Prostate gland (tissue), 2 donors: Measurements from ENCODE around the gene DYNC1H1. TPM values are rescaled to one million over a fixed set of nuclear protein-coding genes. Genes with fewer than 3 reads are reported as not detected.

Experiments used
- DNase-seq: peaks from one replicate; pipeline ENCODE4 v3.0.0-alpha.2; 2019; ENCODE audit warnings: low spot score
- H3K27ac ChIP-seq, 2 donors: fragments of 200-600 bp; sonication (generic); 2 replicates each; pipeline ENCODE4 v1.5.1; 2017 to 2019
- H3K27me3 ChIP-seq: fragments of 200-600 bp; sonication (generic); replicated peaks from 2 replicates; pipeline ENCODE4 v1.5.1; 2019; ENCODE audit not compliant: insufficient read depth
- H3K36me3 ChIP-seq, 2 donors: fragments of 200-600 bp; sonication (generic); 1 replicate in 1 of 2; 2 replicates in 1 of 2; pipeline versions ENCODE4 v1.5.1 to v1.8.1; 2017 to 2019
- H3K4me1 ChIP-seq: fragments of 200-600 bp; sonication (generic); replicated peaks from 2 replicates; pipeline ENCODE4 v1.5.1; 2019
- H3K4me3 ChIP-seq, 2 donors: fragments of 200-600 bp; sonication (generic); 2 replicates each; pipeline ENCODE4 v1.5.1; 2017 to 2019
- H3K9me3 ChIP-seq: fragments of 200-600 bp; sonication (generic); 2 replicates; pipeline ENCODE4 v1.5.1; 2017
- CTCF ChIP-seq, 4 experiments: fragments of 200-600 bp in 2 of 4; fragments of 450-650 bp in 2 of 4; sonication (generic) in 2 of 4; IDR thresholded peaks; 1 replicate in 3 of 4; 2 replicates in 1 of 4; pipeline ENCODE4 v1.5.1; 2016 to 2019; ENCODE audit warnings: antibody characterized with exemption in 4 of 4, mild to moderate bottlenecking in 2 of 4, moderate library complexity in 2 of 4
- POLR2A ChIP-seq: fragments of 450-650 bp; IDR thresholded peaks from one replicate; pipeline ENCODE4 v1.6.1; 2016; ENCODE audit warnings: antibody characterized with exemption, mild to moderate bottlenecking
- POLR2AphosphoS5 ChIP-seq: sonication (generic); formaldehyde crosslinking; IDR thresholded peaks from one replicate; pipeline ENCODE4 v1.6.1; 2017; ENCODE audit warnings: antibody characterized with exemption
- WGBS: methylation state at CpG from one replicate; pipeline ENCODE4 v1.1.5; 2018; 5-methylcytosine and 5-hydroxymethylcytosine counted together
- intact Hi-C: fragments of 100-400 bp; cut with DNase I; formaldehyde crosslinking; loops from one replicate; pipeline ENCODE4 v1.14.2; 2022
- total RNA-seq, 2 donors: library from RNA; depleted of rRNA; stranded (reverse); fragments of >200 nt; gene quantifications; one replicate each; pipeline ENCODE4 v1.1.0, GENCODE V29; 2016

DYNC1H1 gene
- total RNA-seq, 2 donors from 2014 or later, result 366 to 616 TPM

- H3K27me3 ChIP-seq, result no peaks in the 10 kb centered on the region
- TF ChIP-seq POLR2AphosphoS5 (no peak), CTCF (IDR thresholded peaks at IDR 0.05) (no peak), POLR2A (no peak)
- H3K27ac ChIP-seq, result peak overlapping the region in 1 of 2 donors; percentile 100
- 66% methylated on average over 6 of the region's 6 CpGs for WGBS
- H3K4me1 ChIP-seq, result peaks cover 5% of the 10 kb centered on the region
- intact Hi-C loops, result loop anchor here (5.0 kb wide), 4 partner anchors 33 to 323 kb away; partner anchors contain the start of genes DYNC1H1, PPP2R5C and ZNF839
- no peaks in the 10 kb centered on the region for H3K9me3 ChIP-seq
- H3K36me3 ChIP-seq, result peaks cover 4 to 17% of the 10 kb centered on the region in 2 donors
- DNase-seq, result no peak
- peak overlapping the region in 1 of 2 donors; percentile 100 for H3K4me3 ChIP-seq
Observed at GRCh38 chr14:102084931-102085330, 120.6 kb downstream of the DYNC1H1 start.

- Histone ChIP-seq H3K4me1 (peaks cover 5% of the 10 kb centered on the region), H3K4me3 (peak overlapping the region; percentile 98 to 100), H3K36me3 (peaks cover 4 to 17% of the 10 kb centered on the region in 2 donors), H3K27me3 (no peaks in the 10 kb centered on the region), H3K27ac (peak overlapping the region; percentile 100), H3K9me3 (no peaks in the 10 kb centered on the region)
- intact Hi-C loops, result loop anchor here (5.0 kb wide), 4 partner anchors 33 to 323 kb away; partner anchors contain the start of genes DYNC1H1, PPP2R5C and ZNF839
- DNase-seq, result no peak
- WGBS, result 15% methylated on average over 10 of the region's 10 CpGs
- TF ChIP-seq CTCF (IDR thresholded peaks at IDR 0.05) (no peak), POLR2A (no peak), POLR2AphosphoS5 (no peak)
Observed at GRCh38 chr14:102085488-102085887, 121.1 kb downstream of the DYNC1H1 start.

GRCh38 chr14:102085948-102086708 is 121.8 kb downstream of the DYNC1H1 start:
- peak overlapping the region; percentile 100 for H3K27ac ChIP-seq
- H3K9me3 ChIP-seq, result no peaks in the 10 kb centered on the region
- peaks cover 5% of the 10 kb centered on the region for H3K4me1 ChIP-seq
- H3K36me3 ChIP-seq, result peaks cover 4 to 17% of the 10 kb centered on the region in 2 donors
- DNase-seq, result peak; percentile 23
- TF ChIP-seq POLR2A, result no peak
- peak; percentile 33 for TF ChIP-seq POLR2AphosphoS5
- WGBS, result 1% methylated on average over 49 of the region's 49 CpGs
- intact Hi-C loops, result loop anchor here (5.0 kb wide), 4 partner anchors 34 to 324 kb away; partner anchors contain the start of genes DYNC1H1, PPP2R5C and ZNF839
- peak overlapping the region; percentile 98 to 100 for H3K4me3 ChIP-seq
- no peaks in the 10 kb centered on the region for H3K27me3 ChIP-seq

GRCh38 chr14:102086709-102086971 is 122.3 kb downstream of the DYNC1H1 start:
- peaks cover 4 to 17% of the 10 kb centered on the region in 2 donors for H3K36me3 ChIP-seq
- WGBS, result under 1% methylated on average over 23 of the region's 32 CpGs
- H3K9me3 ChIP-seq, result no peaks in the 10 kb centered on the region
- H3K4me3 ChIP-seq, result peak overlapping the region; percentile 98 to 100
- TF ChIP-seq CTCF (IDR thresholded peaks at IDR 0.05), result no peak
- TF ChIP-seq POLR2A, result no peak
- no peak for TF ChIP-seq POLR2AphosphoS5
- no peak for DNase-seq
- H3K4me1 ChIP-seq, result peaks cover 5% of the 10 kb centered on the region
- intact Hi-C loops, result loop anchor here (5.0 kb wide), 4 partner anchors 34 to 324 kb away; partner anchors contain the start of genes DYNC1H1, PPP2R5C and ZNF839
- H3K27me3 ChIP-seq, result no peaks in the 10 kb centered on the region
- peak overlapping the region; percentile 100 for H3K27ac ChIP-seq

- Histone ChIP-seq H3K27ac (peak within 1 kb of the TSS; percentile 100), H3K9me3 (no peaks in the 10 kb centered on the region), H3K36me3 (peaks cover 4 to 17% of the 10 kb centered on the region in 2 donors), H3K27me3 (no peaks in the 10 kb centered on the region), H3K4me1 (peaks cover 5% of the 10 kb centered on the region), H3K4me3 (peak within 1 kb of the TSS; percentile 98 to 100)
- TF ChIP-seq POLR2AphosphoS5 (peak; percentile 97), CTCF (IDR thresholded peaks at IDR 0.05) (peak in 1 of 4 experiments; percentile 15), POLR2A (peak; percentile 97)
- WGBS, result under 1% methylated on average over 63 of the region's 106 CpGs
- peak; percentile 90 for DNase-seq
- intact Hi-C loops, result loop anchor here (5.0 kb wide), 4 partner anchors 35 to 325 kb away; partner anchors contain the start of genes DYNC1H1, PPP2R5C and ZNF839
Observed at GRCh38 chr14:102086972-102087761, 122.8 kb downstream of the DYNC1H1 start, which contains the start of gene HSP90AA1. HSP90AA1 (minus strand) TSS chr14:102087044; CDS start chr14:102086378, 666 bp downstream.
